B cell (primary cell): ENCODE results near the gene RHBDL1. TPM values are rescaled to one million over a fixed set of nuclear protein-coding genes. Genes with fewer than 3 reads are reported as not detected.

Experiments
- ATAC-seq: fragments of 200-7000 bp; cut with Tn5 transposase; one replicate; pipeline ENCODE4 v1.10.0; 2021; ENCODE audit warnings: low read depth, mild to moderate bottlenecking, moderate number of reproducible peaks, moderate library complexity
- CTCF ChIA-PET: fragments of 350-600 bp; sonication (Branson Sonifier 250); formaldehyde crosslinking; loops from one replicate; lab custom pipeline; 2021; ENCODE audit warnings: antibody characterized with exemption, inconsistent platforms; lab: Charles Lee
- POLR2A ChIA-PET: fragments of 350-600 bp; sonication (Branson Sonifier 250); formaldehyde crosslinking; loops from one replicate; lab custom pipeline; 2021; ENCODE audit warnings: antibody characterized with exemption; lab: Charles Lee
- DNase-seq: peaks from one replicate; pipeline ENCODE4 v3.0.0; 2013
- H2AFZ ChIP-seq: 2 replicates; pipeline ENCODE4 v1.6.1; 2012; ENCODE audit warnings: mild to moderate bottlenecking, low read depth, low read length; ENCODE audit not compliant: insufficient read depth, poor library complexity, severe bottlenecking
- H3K27ac ChIP-seq, 2 donors: 1 replicate in 1 of 2; 2 replicates in 1 of 2; pipeline ENCODE4 v1.5.1; 2012 to 2013; ENCODE audit warnings: low read length in 2 of 2, mild to moderate bottlenecking in 2 of 2, moderate library complexity in 1 of 2
- H3K27me3 ChIP-seq, 4 experiments: fragments of 200-600 bp in 1 of 4; sonication (generic) in 1 of 4; replicated peaks in 1 of 4; 1 replicate in 2 of 4; 2 replicates in 2 of 4; pipeline versions ENCODE4 v1.6.1 to v1.7.0; 2013 to 2016; ENCODE audit warnings: low read length in 3 of 4, mild to moderate bottlenecking in 2 of 4, mixed read lengths in 1 of 4, moderate library complexity in 1 of 4; ENCODE audit not compliant: insufficient read depth in 4 of 4, control insufficient read depth in 3 of 4; ENCODE audit errors: control extremely low read depth in 1 of 4
- H3K36me3 ChIP-seq, 2 experiments: replicated peaks in 1 of 2; 1 replicate in 1 of 2; 2 replicates in 1 of 2; pipeline versions ENCODE4 v1.6.1 to v1.7.1; 2013; ENCODE audit warnings: low read length in 1 of 2; ENCODE audit not compliant: insufficient read depth in 2 of 2, control insufficient read depth in 1 of 2; ENCODE audit errors: control extremely low read depth in 1 of 2, extremely low read depth in 1 of 2
- H3K4me1 ChIP-seq, 2 donors: fragments of 200-600 bp in 1 of 2; sonication (generic) in 1 of 2; 1 replicate in 1 of 2; 2 replicates in 1 of 2; pipeline versions ENCODE4 v1.5.1 to v1.6.1; 2013 to 2017; ENCODE audit warnings: low read length in 2 of 2; ENCODE audit not compliant: control insufficient read depth in 2 of 2, insufficient read depth in 2 of 2
- H3K4me2 ChIP-seq: replicated peaks from 2 replicates; pipeline ENCODE3; 2012; ENCODE audit warnings: mild to moderate bottlenecking, low read depth, low read length; ENCODE audit not compliant: poor library complexity, severe bottlenecking
- H3K4me3 ChIP-seq, 5 experiments: fragments of 200-600 bp in 1 of 5; sonication (generic) in 1 of 5; 1 replicate in 3 of 5; 2 replicates in 2 of 5; pipeline versions ENCODE4 v1.5.1 to v1.7.0; 2011 to 2016; ENCODE audit warnings: low read length in 4 of 5, mild to moderate bottlenecking in 4 of 5, low read depth in 2 of 5, control low read depth in 1 of 5, moderate library complexity in 1 of 5; ENCODE audit not compliant: insufficient read depth in 1 of 5; ENCODE audit errors: control extremely low read depth in 1 of 5, extremely low read depth in 1 of 5
- H3K79me2 ChIP-seq: fragments of 200-600 bp; sonication (generic); one replicate; pipeline ENCODE4 v1.6.0; 2016; ENCODE audit warnings: low read length; ENCODE audit not compliant: control insufficient read depth, insufficient read depth
- H3K9ac ChIP-seq: fragments of 200-600 bp; sonication (generic); 2 replicates; pipeline ENCODE4 v1.6.1; 2017; ENCODE audit warnings: mild to moderate bottlenecking, low read length, moderate library complexity
- H3K9me3 ChIP-seq, 3 donors: one replicate each; pipeline versions ENCODE4 v1.6.1 to v1.7.1; 2013; ENCODE audit warnings: low read length in 2 of 3; ENCODE audit not compliant: control insufficient read depth in 2 of 3, insufficient read depth in 1 of 3; ENCODE audit errors: control extremely low read depth in 1 of 3
- H4K20me1 ChIP-seq: 2 replicates; pipeline ENCODE4 v1.6.0; 2012; ENCODE audit warnings: mild to moderate bottlenecking, low read length; ENCODE audit not compliant: insufficient read depth, control insufficient read depth, poor library complexity, severe bottlenecking
- H3K27ac Mint-ChIP-seq: one replicate; pipeline ENCODE4 v1.8.0; 2021; ENCODE audit warnings: mixed read lengths
- H3K27me3 Mint-ChIP-seq: one replicate; pipeline ENCODE4 v1.8.0; 2021; ENCODE audit warnings: mixed read lengths
- H3K4me1 Mint-ChIP-seq: one replicate; pipeline ENCODE4 v1.8.0; 2021; ENCODE audit warnings: mixed read lengths
- H3K4me3 Mint-ChIP-seq: one replicate; pipeline ENCODE4 v1.8.0; 2021; ENCODE audit warnings: mixed read lengths
- H3K9me3 Mint-ChIP-seq: one replicate; pipeline ENCODE4 v1.8.0; 2022; ENCODE audit warnings: mixed read lengths; ENCODE audit not compliant: insufficient read depth
- EZH2 ChIP-seq: IDR thresholded peaks from 2 replicates; pipeline ENCODE4 v1.6.1; 2012; ENCODE audit warnings: borderline replicate concordance, low read depth, mild to moderate bottlenecking, moderate library complexity, low read length; ENCODE audit not compliant: insufficient read depth, poor library complexity, severe bottlenecking
- WGBS: methylation state at CpG from one replicate; pipeline ENCODE4 v1.1.5; 2013; ENCODE audit warnings: missing lambda C conversion rate; ENCODE audit not compliant: insufficient coverage; 5-methylcytosine and 5-hydroxymethylcytosine counted together
- intact Hi-C: fragments of 100-400 bp; cut with micrococcal nuclease; formaldehyde crosslinking; loops from one replicate; pipeline ENCODE4 v1.10.0; 2022
- polyA plus RNA-seq: library from polyadenylated mRNA; depleted of rRNA; stranded (reverse); fragments of >200 nt; gene quantifications from 2 replicates; pipeline ENCODE4 v1.2.3, GENCODE V29; 2012
- total RNA-seq, 2 donors: library from RNA; stranded (reverse); fragments of 120-200 nt in 1 of 2; gene quantifications; 1 replicate in 1 of 2; 2 replicates in 1 of 2; pipeline versions ENCODE4 v1.2.3 to v1.2.4, GENCODE V29; 2013 to 2022
- TF ChIP-seq, protein P1 (sequence below): fragments of 200-600 bp; IDR thresholded peaks from one replicate; pipeline ENCODE4 v1.8.0; 2022; ENCODE audit warnings: antibody characterized with exemption, mild to moderate bottlenecking

Gene RHBDL1
- total and polyA plus RNA-seq, 2 donors (not counting 1 experiment from before 2014, with no cell fraction given) = 0.76 to 1.6 TPM

DNA sequence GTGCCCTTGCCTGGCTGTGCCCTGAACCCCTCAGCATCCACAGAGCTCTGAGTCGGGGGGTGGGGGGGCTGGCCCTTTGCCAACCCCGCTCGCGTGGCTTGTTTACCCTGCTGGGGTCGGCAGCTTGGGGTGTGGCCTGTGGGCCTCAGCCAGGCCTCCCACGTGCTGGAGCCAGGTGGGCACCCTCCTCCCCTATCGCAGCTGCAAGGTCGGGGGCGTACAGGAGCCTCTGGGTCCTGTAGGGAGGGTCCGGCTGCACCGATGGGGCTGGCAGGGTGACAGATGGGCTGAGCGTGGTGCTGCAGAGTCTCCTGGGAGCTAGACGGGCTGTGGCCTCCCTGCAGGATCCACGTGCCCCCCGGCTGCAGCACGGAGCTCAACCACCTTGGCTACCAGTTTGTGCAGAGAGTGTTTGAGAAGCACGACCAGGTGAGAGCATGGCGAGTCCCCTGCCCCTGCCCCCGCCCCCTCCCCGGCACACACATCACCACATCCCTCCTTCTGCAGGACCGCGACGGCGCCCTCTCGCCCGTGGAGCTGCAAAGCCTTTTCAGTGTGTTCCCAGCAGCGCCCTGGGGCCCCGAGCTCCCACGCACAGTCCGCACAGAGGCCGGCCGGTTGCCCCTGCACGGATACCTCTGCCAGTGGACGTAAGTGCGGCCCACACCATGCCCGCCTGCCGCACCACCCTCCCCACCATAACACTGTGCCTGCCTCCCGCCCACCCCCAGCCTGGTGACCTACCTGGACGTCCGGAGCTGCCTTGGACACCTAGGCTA lies 3.9 kb upstream of the RHBDL1 start:
- ChIA-PET CTCF (interaction anchor here (1.0 kb wide), 1 partner anchor 100 kb away, joined by 3 read pairs; no protein-coding TSS in a partner anchor), POLR2A (no interaction called here)
- Histone ChIP-seq H3K4me3 (no peak overlapping the region), H3K9ac (no peak overlapping the region), H2AFZ (no peak overlapping the region), H3K79me2 (peaks cover 5% of the 10 kb centered on the region), H3K36me3 (peaks cover 0 to 31% of the 10 kb centered on the region in 2 experiments), H3K27me3 (peaks cover 0 to 16% (median 7%) of the 10 kb centered on the region in 4 experiments), H3K4me1 (peaks cover 21 to 32% of the 10 kb centered on the region in 2 donors), H3K27ac (no peak overlapping the region), H4K20me1 (peaks cover 31% of the 10 kb centered on the region), H3K9me3 (peaks cover 0 to 4% (median 0%) of the 10 kb centered on the region in 3 donors), H3K4me2 (no peak overlapping the region)
- H3K9me3 Mint-ChIP-seq = no peaks in the 10 kb centered on the region
- intact Hi-C loops = no loop called here
- DNase-seq (no peak), ATAC-seq (no peak)
- no peak overlapping the region for H3K27ac Mint-ChIP-seq
- peaks cover 19% of the 10 kb centered on the region for H3K4me1 Mint-ChIP-seq
- peaks cover 6% of the 10 kb centered on the region for H3K27me3 Mint-ChIP-seq
- H3K4me3 Mint-ChIP-seq = no peak overlapping the region
- 94% methylated on average over 32 of the region's 40 CpGs for WGBS
- TF ChIP-seq, protein P1, sequence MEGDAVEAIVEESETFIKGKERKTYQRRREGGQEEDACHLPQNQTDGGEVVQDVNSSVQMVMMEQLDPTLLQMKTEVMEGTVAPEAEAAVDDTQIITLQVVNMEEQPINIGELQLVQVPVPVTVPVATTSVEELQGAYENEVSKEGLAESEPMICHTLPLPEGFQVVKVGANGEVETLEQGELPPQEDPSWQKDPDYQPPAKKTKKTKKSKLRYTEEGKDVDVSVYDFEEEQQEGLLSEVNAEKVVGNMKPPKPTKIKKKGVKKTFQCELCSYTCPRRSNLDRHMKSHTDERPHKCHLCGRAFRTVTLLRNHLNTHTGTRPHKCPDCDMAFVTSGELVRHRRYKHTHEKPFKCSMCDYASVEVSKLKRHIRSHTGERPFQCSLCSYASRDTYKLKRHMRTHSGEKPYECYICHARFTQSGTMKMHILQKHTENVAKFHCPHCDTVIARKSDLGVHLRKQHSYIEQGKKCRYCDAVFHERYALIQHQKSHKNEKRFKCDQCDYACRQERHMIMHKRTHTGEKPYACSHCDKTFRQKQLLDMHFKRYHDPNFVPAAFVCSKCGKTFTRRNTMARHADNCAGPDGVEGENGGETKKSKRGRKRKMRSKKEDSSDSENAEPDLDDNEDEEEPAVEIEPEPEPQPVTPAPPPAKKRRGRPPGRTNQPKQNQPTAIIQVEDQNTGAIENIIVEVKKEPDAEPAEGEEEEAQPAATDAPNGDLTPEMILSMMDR = no peak

GRCh38 chr16:672371-672770 lies 3.1 kb upstream of the RHBDL1 start:
- no peak overlapping the region for H3K4me3 ChIP-seq
- no peak overlapping the region for H3K4me2 ChIP-seq
- H3K4me1 ChIP-seq = peaks cover 18 to 30% of the 10 kb centered on the region in 2 donors
- no peak for DNase-seq
- H3K79me2 ChIP-seq = peaks cover 5% of the 10 kb centered on the region
- Mint-ChIP-seq H3K4me1 (peaks cover 24% of the 10 kb centered on the region), H3K27me3 (peaks cover 6% of the 10 kb centered on the region), H3K4me3 (no peak overlapping the region), H3K9me3 (no peaks in the 10 kb centered on the region), H3K27ac (no peak overlapping the region)
- ATAC-seq = no peak
- 97% methylated on average over 19 of the region's 19 CpGs for WGBS
- H4K20me1 ChIP-seq = peaks cover 31% of the 10 kb centered on the region
- peaks cover 0 to 24% (median 10%) of the 10 kb centered on the region in 4 experiments for H3K27me3 ChIP-seq
- H3K9ac ChIP-seq = no peak overlapping the region
- CTCF ChIA-PET = no interaction called here
- POLR2A ChIA-PET = no interaction called here
- peaks cover 0 to 7% (median 0%) of the 10 kb centered on the region in 3 donors for H3K9me3 ChIP-seq
- no peak for TF ChIP-seq EZH2
- TF ChIP-seq, protein P1 = no peak
- intact Hi-C loops = no loop called here
- H3K27ac ChIP-seq = no peak overlapping the region
- peaks cover 0 to 31% of the 10 kb centered on the region in 2 experiments for H3K36me3 ChIP-seq
- no peak overlapping the region for H2AFZ ChIP-seq
